Endothelial cell of umbilical vein (primary cell): ENCODE data around the gene PLXNA4. TPM values are rescaled to one million over a fixed set of nuclear protein-coding genes. Genes with fewer than 3 reads are reported as not detected.

Experiments used
- BruUV-seq: library from RNA; stranded (reverse); fragments of 400-500 nt; replicated peaks from 2 replicates; lab custom pipeline; 2021; lab: Mats Ljungman, UMichigan
- CTCF ChIA-PET: fragments of 300-600, 350-600 bp; sonication (Branson Sonifier 250); formaldehyde crosslinking; loops from one replicate; lab custom pipeline; 2021; ENCODE audit warnings: antibody characterized with exemption, inconsistent platforms; lab: Charles Lee
- POLR2A ChIA-PET: fragments of 300-600, 350-600 bp; sonication (Branson Sonifier 250); formaldehyde crosslinking; loops from one replicate; lab custom pipeline; 2021; ENCODE audit warnings: antibody characterized with exemption, inconsistent platforms; lab: Charles Lee
- DNase-seq: peaks from one replicate; pipeline ENCODE4 v3.0.0-alpha.2; 2011; ENCODE audit warnings: low read depth, low spot score
- FAIRE-seq: peaks from 2 replicates; lab custom pipeline; 2011; peaks lifted over from hg19 to GRCh38; lab: Jason Lieb, UNC
- H2AFZ ChIP-seq: 2 replicates; pipeline ENCODE4 v1.6.0; 2012; ENCODE audit warnings: low read depth, low read length, control low read depth, inconsistent platforms
- H3K27ac ChIP-seq: 2 replicates; pipeline ENCODE4 v1.5.1; 2011; ENCODE audit warnings: low read depth, mild to moderate bottlenecking, control low read depth, low read length, moderate library complexity; ENCODE audit not compliant: insufficient read depth
- H3K27me3 ChIP-seq, 2 experiments: 2 replicates each; pipeline versions ENCODE4 v1.6.0 to v1.6.1; 2011; ENCODE audit warnings: low read length in 2 of 2, mixed read lengths in 1 of 2; ENCODE audit not compliant: control insufficient read depth in 2 of 2, insufficient read depth in 2 of 2
- H3K36me3 ChIP-seq, 2 experiments: 2 replicates in 1 of 2; 3 replicates in 1 of 2; pipeline ENCODE4 v1.5.1; 2011; ENCODE audit warnings: low read length in 2 of 2, mild to moderate bottlenecking in 1 of 2, moderate library complexity in 1 of 2; ENCODE audit not compliant: control insufficient read depth in 2 of 2, insufficient read depth in 2 of 2; ENCODE audit errors: extremely low read depth in 1 of 2
- H3K4me1 ChIP-seq: 3 replicates; pipeline ENCODE4 v1.5.1; 2011; ENCODE audit warnings: mild to moderate bottlenecking, low read length; ENCODE audit not compliant: control insufficient read depth, insufficient read depth; ENCODE audit errors: extremely low read depth
- H3K4me2 ChIP-seq: 2 replicates; pipeline ENCODE4 v1.6.1; 2011; ENCODE audit warnings: low read length, control low read depth, mixed read lengths; ENCODE audit not compliant: insufficient read depth
- H3K4me3 ChIP-seq, 3 experiments: fragments of 200-600 bp in 1 of 3; sonication (generic), shearing (Covaris generic) in 1 of 3; replicated peaks in 1 of 3; 2 replicates each; pipeline ENCODE4 v1.5.1; 2011 to 2016; ENCODE audit warnings: control low read depth in 3 of 3, low read length in 3 of 3, mild to moderate bottlenecking in 2 of 3, inconsistent platforms in 1 of 3, low read depth in 1 of 3, moderate library complexity in 1 of 3; ENCODE audit not compliant: insufficient read depth in 1 of 3
- H3K79me2 ChIP-seq: 2 replicates; pipeline ENCODE4 v1.6.0; 2012; ENCODE audit warnings: low read length, inconsistent platforms; ENCODE audit not compliant: control insufficient read depth, insufficient read depth
- H3K9ac ChIP-seq: replicated peaks from 2 replicates; pipeline ENCODE3; 2011; ENCODE audit warnings: low read length, control low read depth; ENCODE audit not compliant: insufficient read depth; ENCODE audit errors: extremely low read depth
- H3K9me1 ChIP-seq: replicated peaks from 3 replicates; pipeline ENCODE4 v1.6.0; 2011; ENCODE audit warnings: mild to moderate bottlenecking, low read length; ENCODE audit not compliant: control insufficient read depth, insufficient read depth; ENCODE audit errors: extremely low read depth
- H3K9me3 ChIP-seq: replicated peaks from 2 replicates; pipeline ENCODE4 v1.5.1; 2012; ENCODE audit warnings: low read length, inconsistent platforms; ENCODE audit not compliant: control insufficient read depth, insufficient read depth
- H4K20me1 ChIP-seq: replicated peaks from 2 replicates; pipeline ENCODE3; 2011; ENCODE audit warnings: mild to moderate bottlenecking, low read length; ENCODE audit not compliant: control insufficient read depth, insufficient read depth; ENCODE audit errors: extremely low read depth
- CTCF ChIP-seq, 2 donors: IDR thresholded peaks; 1 replicate in 1 of 2; 2 replicates in 1 of 2; pipeline ENCODE4 v1.5.1; 2011; ENCODE audit warnings: low read length in 2 of 2, mild to moderate bottlenecking in 2 of 2, moderate library complexity in 2 of 2, control low read depth in 1 of 2, inconsistent platforms in 1 of 2, low read depth in 1 of 2; ENCODE audit not compliant: insufficient read depth in 1 of 2; ENCODE audit errors: extremely low read depth in 1 of 2
- EZH2 ChIP-seq: IDR thresholded peaks from 2 replicates; pipeline ENCODE4 v1.6.1; 2012; ENCODE audit warnings: borderline replicate concordance, low read depth, mild to moderate bottlenecking, moderate library complexity, low read length, inconsistent platforms; ENCODE audit not compliant: severe bottlenecking
- FOS ChIP-seq: IDR thresholded peaks from 2 replicates; pipeline ENCODE4 v1.6.1; 2011; ENCODE audit warnings: mild to moderate bottlenecking, low read length, moderate library complexity, borderline replicate concordance; ENCODE audit not compliant: insufficient read depth
- GATA2 ChIP-seq: IDR thresholded peaks from 2 replicates; pipeline ENCODE4 v1.7.0; 2011; ENCODE audit warnings: low read depth, mild to moderate bottlenecking, moderate library complexity, mixed read lengths, low read length; ENCODE audit not compliant: insufficient read length, insufficient read depth
- MYC ChIP-seq: IDR thresholded peaks from one replicate; pipeline ENCODE4 v1.6.1; 2011; ENCODE audit warnings: mild to moderate bottlenecking, low read depth, low read length
- POLR2AphosphoS5 ChIP-seq: IDR thresholded peaks from 2 replicates; pipeline ENCODE4 v1.6.1; 2012; ENCODE audit warnings: low read depth, mild to moderate bottlenecking, control low read depth, low read length, moderate library complexity; ENCODE audit not compliant: insufficient read depth
- dilution Hi-C: fragments of 300-500 bp; cut with MboI; formaldehyde crosslinking; loops from one replicate; pipeline ENCODE4 v1.15.0; 2019; ENCODE audit warnings: low sequenced_read_pairs; ENCODE audit not compliant: extremely low pct_ligation_motif_present
- intact Hi-C: fragments of 100-400 bp; cut with micrococcal nuclease; formaldehyde crosslinking; loops from one replicate; pipeline ENCODE4 v1.10.0; 2022
- polyA plus RNA-seq, 4 experiments: library from polyadenylated mRNA; depleted of rRNA in 3 of 4; stranded (reverse) in 3 of 4; unstranded in 1 of 4; fragments of >200 nt; gene quantifications; 2 replicates each; pipeline versions ENCODE4 v1.2.1 to v1.2.3, GENCODE V29; 2011 to 2012; ENCODE audit warnings: missing spikeins in 1 of 4
- total RNA-seq: library from RNA; stranded (reverse); gene quantifications from 2 replicates; pipeline ENCODE4 v1.2.3, GENCODE V29; 2021
- TF ChIP-seq, protein P1 (sequence below): IDR thresholded peaks from 2 replicates; pipeline ENCODE4 v1.6.1; 2011; ENCODE audit not compliant: insufficient read depth, insufficient read length

PLXNA4 gene
- total and polyA plus RNA-seq, 2 donors (not counting 3 experiments of a cell fraction or from before 2014, with no cell fraction given): 12.1 to 20.4 TPM

DNA sequence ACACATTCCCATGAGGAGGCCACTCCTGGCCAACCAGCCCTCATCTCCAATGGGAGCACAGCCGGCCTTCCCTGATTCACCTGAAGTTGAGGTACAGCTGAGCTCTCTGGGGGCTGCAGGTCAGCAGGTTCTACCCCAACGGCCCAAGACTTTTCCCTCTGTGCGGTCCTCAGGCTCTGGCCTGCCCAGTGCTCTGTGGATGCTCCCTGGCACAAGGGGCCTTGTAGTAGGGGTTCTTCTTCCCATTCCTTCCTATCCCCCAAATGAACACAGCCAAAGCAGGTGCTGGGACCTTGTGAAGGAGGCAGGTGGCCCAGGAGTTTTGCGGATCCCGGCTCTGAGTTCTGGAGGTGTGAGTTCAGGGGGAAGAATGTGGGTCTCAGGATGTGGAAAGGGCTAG is 72.2 kb downstream of the PLXNA4 start:
- Histone ChIP-seq H3K4me1 (peaks cover 35% of the 10 kb centered on the region), H3K4me2 (no peak overlapping the region), H3K4me3 (no peak overlapping the region), H3K9me1 (no peaks in the 10 kb centered on the region), H3K27me3 (no peaks in the 10 kb centered on the region), H3K9me3 (no peaks in the 10 kb centered on the region), H3K79me2 (no peaks in the 10 kb centered on the region), H4K20me1 (no peaks in the 10 kb centered on the region), H3K27ac (no peak overlapping the region), H3K9ac (no peak overlapping the region), H3K36me3 (peaks cover 0 to 15% of the 10 kb centered on the region in 2 experiments), H2AFZ (no peak overlapping the region)
- FAIRE-seq (no peak), DNase-seq (no peak)
- dilution Hi-C loops (no loop called here), intact Hi-C loops (loop anchor here (5.0 to 10.0 kb wide), 4 partner anchors 357 to 949 kb away; partner anchors contain the start of gene PODXL)
- TF ChIP-seq FOS (no peak), EZH2 (no peak), POLR2AphosphoS5 (no peak), GATA2 (no peak), MYC (no peak)
- TF ChIP-seq, protein P1, sequence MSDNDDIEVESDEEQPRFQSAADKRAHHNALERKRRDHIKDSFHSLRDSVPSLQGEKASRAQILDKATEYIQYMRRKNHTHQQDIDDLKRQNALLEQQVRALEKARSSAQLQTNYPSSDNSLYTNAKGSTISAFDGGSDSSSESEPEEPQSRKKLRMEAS: no peak
- CTCF ChIA-PET: interaction anchor here (1.8 kb wide), 1 partner anchor 185 kb away, joined by 7 read pairs; no protein-coding TSS in a partner anchor
- BruUV-seq: no TSS peak
- POLR2A ChIA-PET: no interaction called here

DNA sequence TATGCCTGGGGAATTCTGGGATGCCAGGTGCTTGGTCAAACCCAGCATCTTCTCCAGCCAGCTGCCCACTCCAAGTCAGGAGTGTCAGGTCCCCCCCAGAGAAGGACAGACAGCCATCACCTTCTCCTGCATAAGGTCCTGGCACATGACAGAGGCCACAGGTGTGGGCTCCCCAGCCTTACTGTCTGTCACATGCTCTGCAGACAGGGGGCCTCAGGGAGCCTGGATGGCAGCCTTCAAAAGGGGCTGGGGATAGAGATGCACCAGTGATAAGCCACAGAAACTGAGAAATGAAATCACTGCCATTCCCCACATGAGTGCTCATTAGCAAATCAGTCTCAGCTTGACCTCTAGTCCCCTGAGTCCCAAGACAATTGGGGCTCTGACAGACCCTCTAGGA is 72.9 kb downstream of the PLXNA4 start:
- peaks cover 35% of the 10 kb centered on the region for H3K4me1 ChIP-seq
- no peak for DNase-seq
- no peak overlapping the region for H3K4me3 ChIP-seq
- no peak for FAIRE-seq
- H4K20me1 ChIP-seq: no peaks in the 10 kb centered on the region
- no TSS peak for BruUV-seq
- no peaks in the 10 kb centered on the region for H3K79me2 ChIP-seq
- no peak overlapping the region for H3K4me2 ChIP-seq
- H3K9me3 ChIP-seq: no peaks in the 10 kb centered on the region
- ChIA-PET CTCF (interaction anchor here (1.6 to 5.5 kb wide), 5 partner anchors 9 to 185 kb away, joined by 4 to 71 read pairs (median 13); partner anchors contain the start of gene PLXNA4), POLR2A (no interaction called here)
- intact Hi-C loops (loop anchor here (2.0 to 10.0 kb wide), 5 partner anchors 356 to 949 kb away; partner anchors contain the start of gene PODXL), dilution Hi-C loops (no loop called here)
- no peak overlapping the region for H2AFZ ChIP-seq
- TF ChIP-seq CTCF (IDR thresholded peaks at IDR 0.05; ENCODE audit: extremely low read depth in 1 of 2, insufficient read depth in 1 of 2, low read depth in 1 of 2, low read length in 2 of 2) (no peak), GATA2 (peak; percentile 40)
- H3K27me3 ChIP-seq: no peaks in the 10 kb centered on the region
- peaks cover 0 to 15% of the 10 kb centered on the region in 2 experiments for H3K36me3 ChIP-seq
- H3K9me1 ChIP-seq: no peaks in the 10 kb centered on the region
- no peak overlapping the region for H3K9ac ChIP-seq
- peak overlapping the region; percentile 89 for H3K27ac ChIP-seq
